Caco-2 (cell line): ENCODE data around the gene MARS2. TPM values are rescaled to one million over a fixed set of nuclear protein-coding genes. Genes with fewer than 3 reads are reported as not detected.
"Not testable (repeated sequence)": the region's sequence is repeated elsewhere in the genome, so short reads cannot be mapped to it uniquely, and the experiment has no call there.

ENCODE experiments used
- BruUV-seq: library from RNA; stranded (reverse); fragments of 400-500 nt; replicated peaks from 2 replicates; lab custom pipeline; 2021; lab: Mats Ljungman, UMichigan
- CTCF ChIA-PET: fragments of 300-600 bp; sonication (Branson Sonifier 250); formaldehyde crosslinking; loops from one replicate; lab custom pipeline; 2022; ENCODE audit warnings: antibody characterized with exemption; lab: Charles Lee
- POLR2A ChIA-PET: fragments of 300-600 bp; sonication (Branson Sonifier 250); formaldehyde crosslinking; loops from one replicate; lab custom pipeline; 2022; ENCODE audit warnings: antibody characterized with exemption; lab: Charles Lee
- DNase-seq, 2 experiments: peaks; one replicate each; pipeline versions ENCODE4 v3.0.0 to v3.0.0-alpha.2; 2020 to 2022
- H3K27me3 ChIP-seq: replicated peaks from 2 replicates; pipeline ENCODE4 v1.6.0; 2011; ENCODE audit warnings: low read length; ENCODE audit not compliant: control insufficient read depth, insufficient read depth
- H3K36me3 ChIP-seq: 2 replicates; pipeline ENCODE4 v1.5.1; 2011; ENCODE audit warnings: low read length; ENCODE audit not compliant: control insufficient read depth, insufficient read depth
- H3K4me1 ChIP-seq: fragments of 250-450 bp; sonication (Bioruptor Pico); 2 replicates; pipeline ENCODE4 v1.5.1; 2020; ENCODE audit warnings: mild to moderate bottlenecking
- H3K4me3 ChIP-seq: 2 replicates; pipeline ENCODE4 v1.5.1; 2011; ENCODE audit warnings: low read depth, mild to moderate bottlenecking, control low read depth, low read length
- H3K9me3 ChIP-seq: fragments of 250-450 bp; sonication (Bioruptor Pico); 2 replicates; pipeline ENCODE4 v1.5.1; 2020; ENCODE audit warnings: mild to moderate bottlenecking, moderate library complexity
- H3K27ac Mint-ChIP-seq: one replicate; pipeline ENCODE4 v1.8.0; 2022; ENCODE audit warnings: mixed read lengths; ENCODE audit not compliant: unreplicated experiment
- H3K27me3 Mint-ChIP-seq: one replicate; pipeline ENCODE4 v1.8.0; 2022; ENCODE audit warnings: mixed read lengths; ENCODE audit not compliant: insufficient read depth, unreplicated experiment
- H3K36me3 Mint-ChIP-seq: one replicate; pipeline ENCODE4 v1.8.0; 2022; ENCODE audit warnings: mild to moderate bottlenecking, mixed read lengths; ENCODE audit not compliant: insufficient read depth, unreplicated experiment
- H3K4me1 Mint-ChIP-seq: one replicate; pipeline ENCODE4 v1.8.0; 2022; ENCODE audit warnings: low read depth, mixed read lengths; ENCODE audit not compliant: unreplicated experiment
- H3K4me3 Mint-ChIP-seq: one replicate; pipeline ENCODE4 v1.8.0; 2022; ENCODE audit warnings: mild to moderate bottlenecking, moderate library complexity, mixed read lengths; ENCODE audit not compliant: unreplicated experiment
- H3K9me3 Mint-ChIP-seq: one replicate; pipeline ENCODE4 v1.8.0; 2022; ENCODE audit warnings: mixed read lengths; ENCODE audit not compliant: unreplicated experiment
- CTCF ChIP-seq, 2 experiments: fragments of 200-600 bp in 1 of 2; IDR thresholded peaks; 1 replicate in 1 of 2; 2 replicates in 1 of 2; pipeline versions ENCODE4 v1.5.1 to v1.8.0; 2011 to 2022; ENCODE audit warnings: antibody characterized with exemption in 1 of 2, control low read depth in 1 of 2, inconsistent platforms in 1 of 2, low read depth in 1 of 2, low read length in 1 of 2, mild to moderate bottlenecking in 1 of 2, moderate library complexity in 1 of 2; ENCODE audit not compliant: insufficient read depth in 1 of 2, severe bottlenecking in 1 of 2, unreplicated experiment in 1 of 2
- intact Hi-C: fragments of 100-400 bp; cut with micrococcal nuclease; formaldehyde crosslinking; loops from one replicate; pipeline ENCODE4 v1.10.0; 2022; ENCODE audit not compliant: unreplicated experiment
- total RNA-seq: library from RNA; stranded (reverse); gene quantifications from 2 replicates; pipeline ENCODE4 v1.2.3, GENCODE V29; 2022

Gene MARS2
- total RNA-seq, 1 experiment from 2014 or later = 13.1 TPM

GRCh38 chr2:197675711-197676188 is 29.4 kb upstream of the MARS2 start:
- H3K4me1 ChIP-seq = no peaks in the 10 kb centered on the region
- H3K9me3 ChIP-seq = no peaks in the 10 kb centered on the region
- no peak overlapping the region for H3K27ac Mint-ChIP-seq
- no peaks in the 10 kb centered on the region for H3K9me3 Mint-ChIP-seq
- ChIA-PET POLR2A (no interaction called here), CTCF (no interaction called here)
- no peaks in the 10 kb centered on the region for H3K36me3 Mint-ChIP-seq
- no peak overlapping the region for H3K4me3 ChIP-seq
- peaks cover 2% of the 10 kb centered on the region for H3K27me3 Mint-ChIP-seq
- no peaks in the 10 kb centered on the region for H3K27me3 ChIP-seq
- no peak for TF ChIP-seq CTCF (IDR thresholded peaks at IDR 0.05; ENCODE audit: insufficient read depth in 1 of 2, low read depth in 1 of 2, low read length in 1 of 2, severe bottlenecking in 1 of 2, unreplicated experiment in 1 of 2)
- no peak overlapping the region for H3K4me3 Mint-ChIP-seq
- DNase-seq = no peak
- BruUV-seq = no TSS peak
- H3K4me1 Mint-ChIP-seq = no peaks in the 10 kb centered on the region
- H3K36me3 ChIP-seq = no peaks in the 10 kb centered on the region
- intact Hi-C loops = no loop called here

GRCh38 chr2:197677056-197677455 is 28.1 kb upstream of the MARS2 start:
- H3K4me1 ChIP-seq = no peaks in the 10 kb centered on the region
- H3K36me3 ChIP-seq = no peaks in the 10 kb centered on the region
- no peaks in the 10 kb centered on the region for H3K9me3 ChIP-seq
- H3K27me3 Mint-ChIP-seq = peaks cover 2% of the 10 kb centered on the region
- POLR2A ChIA-PET = no interaction called here
- H3K27me3 ChIP-seq = no peaks in the 10 kb centered on the region
- no peak overlapping the region for H3K27ac Mint-ChIP-seq
- intact Hi-C loops = no loop called here
- CTCF ChIA-PET = no interaction called here
- DNase-seq = no peak
- no peaks in the 10 kb centered on the region for H3K4me1 Mint-ChIP-seq
- H3K9me3 Mint-ChIP-seq = no peaks in the 10 kb centered on the region
- TF ChIP-seq CTCF (IDR thresholded peaks at IDR 0.05; ENCODE audit: insufficient read depth in 1 of 2, low read depth in 1 of 2, low read length in 1 of 2, severe bottlenecking in 1 of 2, unreplicated experiment in 1 of 2) = no peak
- no peaks in the 10 kb centered on the region for H3K36me3 Mint-ChIP-seq
- no peak overlapping the region for H3K4me3 Mint-ChIP-seq
- H3K4me3 ChIP-seq = no peak overlapping the region
- BruUV-seq = no TSS peak

- Mint-ChIP-seq H3K27ac (no peak overlapping the region), H3K4me3 (no peak overlapping the region), H3K4me1 (no peaks in the 10 kb centered on the region), H3K27me3 (peaks cover 2% of the 10 kb centered on the region), H3K36me3 (no peaks in the 10 kb centered on the region), H3K9me3 (no peaks in the 10 kb centered on the region)
- DNase-seq = no peak
- ChIA-PET CTCF (no interaction called here), POLR2A (no interaction called here)
- Histone ChIP-seq H3K4me1 (no peaks in the 10 kb centered on the region), H3K36me3 (no peaks in the 10 kb centered on the region), H3K4me3 (no peak overlapping the region), H3K27me3 (no peaks in the 10 kb centered on the region), H3K9me3 (no peaks in the 10 kb centered on the region)
- no TSS peak for BruUV-seq
- intact Hi-C loops = no loop called here
- no peak for TF ChIP-seq CTCF (IDR thresholded peaks at IDR 0.05; ENCODE audit: insufficient read depth in 1 of 2, low read depth in 1 of 2, low read length in 1 of 2, severe bottlenecking in 1 of 2, unreplicated experiment in 1 of 2)
These were observed 27.7 kb upstream of the MARS2 start for GRCh38 chr2:197677483-197677882.

GRCh38 chr2:197695206-197695605 is 10.0 kb upstream of the MARS2 start:
- H3K27me3 Mint-ChIP-seq, H3K4me1 ChIP-seq, H3K36me3 Mint-ChIP-seq, intact Hi-C loops, H3K9me3 Mint-ChIP-seq, H3K9me3 ChIP-seq, BruUV-seq, H3K4me3 ChIP-seq, H3K4me3 Mint-ChIP-seq, H3K4me1 Mint-ChIP-seq, DNase-seq, H3K27me3 ChIP-seq, H3K27ac Mint-ChIP-seq, POLR2A ChIA-PET, CTCF ChIA-PET, H3K36me3 ChIP-seq: not testable (repeated sequence)

GRCh38 chr2:197695971-197696370 is 9.2 kb upstream of the MARS2 start:
- H3K4me3 ChIP-seq, intact Hi-C loops, H3K36me3 Mint-ChIP-seq, CTCF ChIA-PET, H3K27ac Mint-ChIP-seq, H3K9me3 ChIP-seq, H3K27me3 Mint-ChIP-seq, H3K27me3 ChIP-seq, DNase-seq, H3K36me3 ChIP-seq, H3K4me1 ChIP-seq, POLR2A ChIA-PET, H3K9me3 Mint-ChIP-seq, H3K4me1 Mint-ChIP-seq, H3K4me3 Mint-ChIP-seq, BruUV-seq: not testable (repeated sequence)
